Smooth muscle cell (in vitro differentiated cells): ENCODE data around the gene SIGLEC8. TPM values are rescaled to one million over a fixed set of nuclear protein-coding genes. Genes with fewer than 3 reads are reported as not detected.

Experiments used
- DNase-seq: peaks from one replicate; lab custom pipeline; 2025; ENCODE audit not compliant: unreplicated experiment; lab: John Stamatoyannopoulos, UW
- H2AFZ ChIP-seq: fragments of 200-600 bp; sonication (generic); 2 replicates; pipeline ENCODE4 v1.6.0; 2016; ENCODE audit warnings: antibody characterized with exemption, low read depth, mild to moderate bottlenecking
- H3F3A ChIP-seq: fragments of 200-600 bp; sonication (generic); 2 replicates; pipeline ENCODE4 v1.6.0; 2017; ENCODE audit warnings: antibody characterized with exemption, low read depth
- H3K27ac ChIP-seq: fragments of 200-600 bp; sonication (generic); 2 replicates; pipeline ENCODE4 v1.5.1; 2016; ENCODE audit warnings: low read depth, mild to moderate bottlenecking
- H3K27me3 ChIP-seq: fragments of 200-600 bp; sonication (generic); 2 replicates; pipeline ENCODE4 v1.6.1; 2016; ENCODE audit warnings: low read depth, mild to moderate bottlenecking
- H3K36me3 ChIP-seq: fragments of 200-600 bp; sonication (generic); 2 replicates; pipeline ENCODE4 v1.5.1; 2016; ENCODE audit warnings: low read depth
- H3K4me1 ChIP-seq: fragments of 200-600 bp; sonication (generic); 2 replicates; pipeline ENCODE4 v1.5.1; 2016; ENCODE audit warnings: low read depth
- H3K4me2 ChIP-seq: fragments of 200-600 bp; sonication (generic); 2 replicates; pipeline ENCODE4 v1.6.0; 2016; ENCODE audit warnings: mild to moderate bottlenecking
- H3K4me3 ChIP-seq: fragments of 200-600 bp; sonication (generic); 2 replicates; pipeline ENCODE4 v1.5.1; 2016; ENCODE audit warnings: mild to moderate bottlenecking
- H3K79me2 ChIP-seq: fragments of 200-600 bp; sonication (generic); 2 replicates; pipeline ENCODE4 v1.6.0; 2016; ENCODE audit warnings: low read depth, mild to moderate bottlenecking
- H3K9ac ChIP-seq: fragments of 200-600 bp; sonication (generic); 2 replicates; pipeline ENCODE4 v1.6.0; 2016; ENCODE audit warnings: low read depth
- H3K9me3 ChIP-seq: fragments of 200-600 bp; sonication (generic); replicated peaks from 2 replicates; pipeline ENCODE4 v1.5.1; 2016; ENCODE audit warnings: low read depth
- H4K20me1 ChIP-seq: fragments of 200-600 bp; sonication (generic); 2 replicates; pipeline ENCODE4 v1.6.0; 2016; ENCODE audit warnings: low read depth
- WGBS: methylation state at CpG from one replicate; pipeline ENCODE4 v1.1.7; 2016; ENCODE audit warnings: low lambda C conversion rate; 5-methylcytosine and 5-hydroxymethylcytosine counted together
- polyA plus RNA-seq: library from polyadenylated mRNA; unstranded; fragments of >200 nt; fragmentation: Nextera tagmentation; extraction: Ambion mirVana; gene quantifications from 2 replicates; pipeline ENCODE4 v1.2.1, GENCODE V29; 2016
- total RNA-seq: library from RNA; depleted of rRNA; stranded (reverse); fragments of >200 nt; gene quantifications from 2 replicates; pipeline ENCODE4 v1.2.3, GENCODE V29; 2014
- TF ChIP-seq, protein P1 (sequence below): fragments of 200-600 bp; sonication (generic); IDR thresholded peaks from 2 replicates; pipeline ENCODE4 v1.5.1; 2017; ENCODE audit warnings: borderline replicate concordance, mild to moderate bottlenecking, antibody characterized with exemption; ENCODE audit not compliant: insufficient read depth, poor library complexity, severe bottlenecking

The SIGLEC8 gene
- total and polyA plus RNA-seq, 2 experiments from 2014 or later = not detected

DNA sequence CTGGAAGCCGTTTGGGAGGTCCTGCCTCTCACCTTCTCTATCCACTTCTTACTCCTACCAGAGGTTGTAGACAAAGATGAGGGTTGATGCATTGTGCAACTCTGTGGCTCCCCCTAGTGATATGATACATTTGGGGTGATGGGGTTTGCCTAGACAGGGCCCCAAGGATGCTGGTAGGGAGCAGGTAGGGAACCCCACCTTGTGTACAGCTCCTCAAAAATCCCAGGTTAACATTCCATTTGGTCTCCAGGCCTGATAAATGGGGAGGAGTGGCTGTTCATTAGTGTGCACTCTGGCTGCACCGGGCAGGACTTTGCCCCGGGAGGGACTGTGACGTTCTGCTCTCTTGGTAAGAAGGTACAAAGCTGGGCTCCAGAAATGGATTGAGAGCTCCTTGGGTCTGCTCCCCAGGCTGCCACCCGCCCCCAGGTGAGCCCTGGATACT is 19.2 kb downstream of the SIGLEC8 start:
- Histone ChIP-seq H3K9me3 (no peaks in the 10 kb centered on the region), H3K79me2 (no peaks in the 10 kb centered on the region), H3K36me3 (no peaks in the 10 kb centered on the region), H3K9ac (no peak overlapping the region), H3K4me3 (no peak overlapping the region), H4K20me1 (no peaks in the 10 kb centered on the region), H3F3A (no peaks in the 10 kb centered on the region), H3K4me2 (no peak overlapping the region), H3K27ac (no peak overlapping the region), H3K27me3 (no peaks in the 10 kb centered on the region), H3K4me1 (no peaks in the 10 kb centered on the region), H2AFZ (no peak overlapping the region)
- no peak for DNase-seq
- TF ChIP-seq, protein P1, sequence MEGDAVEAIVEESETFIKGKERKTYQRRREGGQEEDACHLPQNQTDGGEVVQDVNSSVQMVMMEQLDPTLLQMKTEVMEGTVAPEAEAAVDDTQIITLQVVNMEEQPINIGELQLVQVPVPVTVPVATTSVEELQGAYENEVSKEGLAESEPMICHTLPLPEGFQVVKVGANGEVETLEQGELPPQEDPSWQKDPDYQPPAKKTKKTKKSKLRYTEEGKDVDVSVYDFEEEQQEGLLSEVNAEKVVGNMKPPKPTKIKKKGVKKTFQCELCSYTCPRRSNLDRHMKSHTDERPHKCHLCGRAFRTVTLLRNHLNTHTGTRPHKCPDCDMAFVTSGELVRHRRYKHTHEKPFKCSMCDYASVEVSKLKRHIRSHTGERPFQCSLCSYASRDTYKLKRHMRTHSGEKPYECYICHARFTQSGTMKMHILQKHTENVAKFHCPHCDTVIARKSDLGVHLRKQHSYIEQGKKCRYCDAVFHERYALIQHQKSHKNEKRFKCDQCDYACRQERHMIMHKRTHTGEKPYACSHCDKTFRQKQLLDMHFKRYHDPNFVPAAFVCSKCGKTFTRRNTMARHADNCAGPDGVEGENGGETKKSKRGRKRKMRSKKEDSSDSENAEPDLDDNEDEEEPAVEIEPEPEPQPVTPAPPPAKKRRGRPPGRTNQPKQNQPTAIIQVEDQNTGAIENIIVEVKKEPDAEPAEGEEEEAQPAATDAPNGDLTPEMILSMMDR = peak; percentile 13
- 73% methylated on average over 5 of the region's 5 CpGs for WGBS

DNA sequence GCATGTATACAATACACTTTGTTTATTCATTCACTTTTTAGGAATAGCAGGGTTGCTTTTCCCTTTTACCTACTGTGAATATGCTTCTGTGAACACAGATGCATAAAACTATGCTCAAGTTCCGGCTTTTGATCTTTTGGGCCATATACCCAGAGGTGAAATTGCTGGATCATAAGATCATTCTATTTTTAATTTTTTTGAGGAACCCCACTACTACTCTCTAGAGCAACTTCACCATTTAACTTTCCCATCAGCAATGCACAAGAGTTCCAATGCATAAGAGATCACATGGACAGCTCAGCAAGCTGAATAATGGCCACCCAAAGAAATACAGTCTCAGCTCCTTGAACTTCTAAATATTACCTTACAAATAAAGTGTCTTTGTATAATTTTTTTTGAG is 23.8 kb downstream of the SIGLEC8 start:
- Histone ChIP-seq H3K4me2 (no peak overlapping the region), H3K9me3 (no peaks in the 10 kb centered on the region), H3K9ac (no peak overlapping the region), H3F3A (no peaks in the 10 kb centered on the region), H3K27me3 (no peaks in the 10 kb centered on the region), H3K4me3 (no peak overlapping the region), H2AFZ (no peak overlapping the region), H3K27ac (no peak overlapping the region), H4K20me1 (no peaks in the 10 kb centered on the region), H3K36me3 (no peaks in the 10 kb centered on the region), H3K79me2 (no peaks in the 10 kb centered on the region), H3K4me1 (no peaks in the 10 kb centered on the region)
- no peak for DNase-seq
- TF ChIP-seq, protein P1 = no peak
- 69% methylated on average over 1 of the region's 1 CpG for WGBS

DNA sequence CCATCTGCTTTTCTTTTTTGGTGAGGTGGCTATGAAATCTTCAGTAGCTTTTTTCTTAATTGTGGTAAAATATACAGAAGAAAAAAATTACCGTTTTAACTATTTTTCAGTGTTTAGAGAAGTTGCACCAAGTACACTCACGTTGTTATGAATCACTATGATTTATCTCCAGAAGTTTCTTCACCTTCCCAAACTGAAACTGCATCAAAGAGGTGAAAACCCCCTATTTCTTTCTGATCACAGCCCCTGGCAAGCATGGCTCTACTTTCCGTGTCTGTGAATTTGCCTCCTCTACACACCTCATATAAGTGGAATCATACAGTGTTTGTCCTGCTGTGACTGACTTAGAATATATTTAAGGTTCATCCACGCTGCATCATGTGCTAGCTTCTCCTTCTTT is 25.2 kb downstream of the SIGLEC8 start:
- TF ChIP-seq, protein P1 = no peak
- Histone ChIP-seq H3K36me3 (no peaks in the 10 kb centered on the region), H3K79me2 (no peaks in the 10 kb centered on the region), H3K4me2 (no peak overlapping the region), H4K20me1 (no peaks in the 10 kb centered on the region), H3K4me1 (no peaks in the 10 kb centered on the region), H3F3A (no peaks in the 10 kb centered on the region), H3K9ac (no peak overlapping the region), H3K27me3 (no peaks in the 10 kb centered on the region), H2AFZ (no peak overlapping the region), H3K27ac (no peak overlapping the region), H3K9me3 (no peaks in the 10 kb centered on the region), H3K4me3 (no peak overlapping the region)
- no peak for DNase-seq
- WGBS = 62% methylated on average over 4 of the region's 4 CpGs

GRCh38 chr19:51431124-51431523 is 27.1 kb downstream of the SIGLEC8 start:
- no peak overlapping the region for H3K4me2 ChIP-seq
- H3K27ac ChIP-seq = no peak overlapping the region
- no peak overlapping the region for H2AFZ ChIP-seq
- H3K9me3 ChIP-seq = no peaks in the 10 kb centered on the region
- TF ChIP-seq, protein P1 = no peak
- no peaks in the 10 kb centered on the region for H3F3A ChIP-seq
- no peak overlapping the region for H3K4me3 ChIP-seq
- no peaks in the 10 kb centered on the region for H3K36me3 ChIP-seq
- DNase-seq = no peak
- 50% methylated on average over 3 of the region's 3 CpGs for WGBS
- H3K27me3 ChIP-seq = no peaks in the 10 kb centered on the region
- H4K20me1 ChIP-seq = no peaks in the 10 kb centered on the region
- no peak overlapping the region for H3K9ac ChIP-seq
- no peaks in the 10 kb centered on the region for H3K79me2 ChIP-seq
- no peaks in the 10 kb centered on the region for H3K4me1 ChIP-seq
